ENCODE results near the gene RBM20. TPM values are rescaled to one million over a fixed set of nuclear protein-coding genes. Genes with fewer than 3 reads are reported as not detected.

The RBM20 gene
- total RNA-seq, 1 experiment from 2014 or later, result 0.10 TPM

DNA sequence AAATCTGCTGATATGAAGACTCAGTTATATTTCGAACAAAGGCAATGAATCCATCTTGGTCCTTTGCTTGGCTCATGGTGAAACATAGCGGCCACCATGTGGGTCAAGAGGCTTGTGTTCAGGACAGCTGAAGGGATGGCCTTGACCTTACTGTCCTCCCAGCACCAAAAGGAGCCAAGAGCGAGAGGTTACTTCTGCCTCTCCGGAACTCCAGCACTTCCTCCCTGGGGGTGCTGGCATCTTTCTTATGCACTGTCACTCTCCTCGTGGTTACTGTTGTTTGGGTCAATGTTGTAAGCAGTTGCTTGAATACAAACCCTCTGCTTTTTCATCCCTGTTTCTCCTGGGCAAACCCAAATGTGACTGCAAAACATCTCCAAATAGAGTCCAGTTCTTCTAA lies 100.6 kb downstream of the RBM20 start:
- in situ Hi-C loops (cut with HindIII; ENCODE audit: low pct_unique_long_range_greater_than_20kb, low sequenced_read_pairs), result no loop called here
- no TSS peak for BruUV-seq (replicated peaks)
- no peak overlapping the region for H3K27ac ChIP-seq (ENCODE audit: low read length)
- H3K4me1 ChIP-seq (ENCODE audit: control insufficient read depth, insufficient read depth, low read length), result peaks cover 3% of the 10 kb centered on the region; the same call in 1 of the 2 replicates
- ChIA-PET CTCF (no interaction called here), POLR2A (no interaction called here)
- no peaks in the 10 kb centered on the region for H3K36me3 ChIP-seq (ENCODE audit: control insufficient read depth, insufficient read depth, low read length)
- ATAC-seq, result no peak
- H3K4me3 ChIP-seq (ENCODE audit: low read depth in 2 of 2, low read length in 2 of 2), result no peak overlapping the region
- H3K27me3 ChIP-seq (ENCODE audit: control insufficient read depth, insufficient read depth, low read length), result peaks cover 3% of the 10 kb centered on the region; the same call in 1 of the 2 replicates
- no peak for TF ChIP-seq SIN3A (IDR thresholded peaks at IDR 0.05; ENCODE audit: borderline replicate concordance, insufficient read depth, low read depth, low read length)
- DNase-seq (ENCODE audit: low read depth, low spot score), result no peak
- intact Hi-C loops (cut with micrococcal nuclease; ENCODE audit: unreplicated experiment), result loop anchor here (5.0 kb wide), 3 partner anchors 133 to 1393 kb away; no protein-coding TSS in a partner anchor
- no peaks in the 10 kb centered on the region; the same call in 1 of the 2 replicates for H3K9me3 ChIP-seq (ENCODE audit: control insufficient read depth, insufficient read depth, low read depth, low read length)

DNA sequence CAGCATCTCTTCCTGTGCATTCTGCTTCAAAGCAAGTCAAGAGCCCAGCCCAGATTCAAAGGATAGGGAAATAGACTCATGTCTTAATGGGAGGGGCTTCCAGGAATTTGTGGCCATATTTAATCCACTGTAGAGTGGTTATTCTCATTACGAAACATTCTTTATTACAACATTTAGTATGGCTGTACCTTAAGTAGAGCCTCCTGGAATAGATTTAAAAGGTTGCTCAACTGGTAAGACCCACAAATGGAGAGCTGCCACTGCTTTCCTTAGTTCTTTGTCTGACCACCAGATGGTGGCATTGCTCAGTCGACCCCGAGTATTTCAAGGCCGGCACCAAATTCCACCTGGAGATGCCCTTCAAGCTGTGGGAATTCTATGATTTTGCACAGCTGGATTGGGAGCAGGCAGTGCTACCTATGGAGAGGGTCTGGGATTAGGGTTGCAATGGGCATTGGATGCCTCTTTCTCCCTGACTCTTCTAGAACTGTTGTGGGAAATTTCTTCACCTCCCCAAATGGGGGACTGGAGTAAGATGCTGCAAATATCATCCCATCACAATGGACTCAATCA lies 102.2 kb downstream of the RBM20 start:
- CTCF ChIA-PET, result interaction anchor here (0.6 to 1.4 kb wide), 7 partner anchors 109 to 406 kb away, joined by 3 to 6 read pairs (median 5); partner anchors contain the start of gene ADRA2A
- ATAC-seq (peak; percentile 93), DNase-seq (ENCODE audit: low read depth, low spot score) (peak; percentile 72)
- H3K4me1 ChIP-seq (ENCODE audit: control insufficient read depth, insufficient read depth, low read length), result peaks cover 3% of the 10 kb centered on the region; the same call in 1 of the 2 replicates
- no TSS peak for BruUV-seq (replicated peaks)
- no peak overlapping the region for H3K27ac ChIP-seq (ENCODE audit: low read length)
- no peak overlapping the region for H3K4me3 ChIP-seq (ENCODE audit: low read depth in 2 of 2, low read length in 2 of 2)
- POLR2A ChIA-PET, result no interaction called here
- H3K36me3 ChIP-seq (ENCODE audit: control insufficient read depth, insufficient read depth, low read length), result no peaks in the 10 kb centered on the region
- TF ChIP-seq SIN3A (IDR thresholded peaks at IDR 0.05; ENCODE audit: borderline replicate concordance, insufficient read depth, low read depth, low read length), result no peak
- TF ChIP-seq POLR2AphosphoS5 (IDR thresholded peaks at IDR 0.05; ENCODE audit: low read depth, low read length), result no peak
- no peak for TF ChIP-seq TCF7L2 (IDR thresholded peaks at IDR 0.05; ENCODE audit: low read depth, low read length)
- TF ChIP-seq, protein P1, sequence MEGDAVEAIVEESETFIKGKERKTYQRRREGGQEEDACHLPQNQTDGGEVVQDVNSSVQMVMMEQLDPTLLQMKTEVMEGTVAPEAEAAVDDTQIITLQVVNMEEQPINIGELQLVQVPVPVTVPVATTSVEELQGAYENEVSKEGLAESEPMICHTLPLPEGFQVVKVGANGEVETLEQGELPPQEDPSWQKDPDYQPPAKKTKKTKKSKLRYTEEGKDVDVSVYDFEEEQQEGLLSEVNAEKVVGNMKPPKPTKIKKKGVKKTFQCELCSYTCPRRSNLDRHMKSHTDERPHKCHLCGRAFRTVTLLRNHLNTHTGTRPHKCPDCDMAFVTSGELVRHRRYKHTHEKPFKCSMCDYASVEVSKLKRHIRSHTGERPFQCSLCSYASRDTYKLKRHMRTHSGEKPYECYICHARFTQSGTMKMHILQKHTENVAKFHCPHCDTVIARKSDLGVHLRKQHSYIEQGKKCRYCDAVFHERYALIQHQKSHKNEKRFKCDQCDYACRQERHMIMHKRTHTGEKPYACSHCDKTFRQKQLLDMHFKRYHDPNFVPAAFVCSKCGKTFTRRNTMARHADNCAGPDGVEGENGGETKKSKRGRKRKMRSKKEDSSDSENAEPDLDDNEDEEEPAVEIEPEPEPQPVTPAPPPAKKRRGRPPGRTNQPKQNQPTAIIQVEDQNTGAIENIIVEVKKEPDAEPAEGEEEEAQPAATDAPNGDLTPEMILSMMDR (IDR thresholded peaks at IDR 0.05), result peak; percentile 90
- TF ChIP-seq, protein P2, sequence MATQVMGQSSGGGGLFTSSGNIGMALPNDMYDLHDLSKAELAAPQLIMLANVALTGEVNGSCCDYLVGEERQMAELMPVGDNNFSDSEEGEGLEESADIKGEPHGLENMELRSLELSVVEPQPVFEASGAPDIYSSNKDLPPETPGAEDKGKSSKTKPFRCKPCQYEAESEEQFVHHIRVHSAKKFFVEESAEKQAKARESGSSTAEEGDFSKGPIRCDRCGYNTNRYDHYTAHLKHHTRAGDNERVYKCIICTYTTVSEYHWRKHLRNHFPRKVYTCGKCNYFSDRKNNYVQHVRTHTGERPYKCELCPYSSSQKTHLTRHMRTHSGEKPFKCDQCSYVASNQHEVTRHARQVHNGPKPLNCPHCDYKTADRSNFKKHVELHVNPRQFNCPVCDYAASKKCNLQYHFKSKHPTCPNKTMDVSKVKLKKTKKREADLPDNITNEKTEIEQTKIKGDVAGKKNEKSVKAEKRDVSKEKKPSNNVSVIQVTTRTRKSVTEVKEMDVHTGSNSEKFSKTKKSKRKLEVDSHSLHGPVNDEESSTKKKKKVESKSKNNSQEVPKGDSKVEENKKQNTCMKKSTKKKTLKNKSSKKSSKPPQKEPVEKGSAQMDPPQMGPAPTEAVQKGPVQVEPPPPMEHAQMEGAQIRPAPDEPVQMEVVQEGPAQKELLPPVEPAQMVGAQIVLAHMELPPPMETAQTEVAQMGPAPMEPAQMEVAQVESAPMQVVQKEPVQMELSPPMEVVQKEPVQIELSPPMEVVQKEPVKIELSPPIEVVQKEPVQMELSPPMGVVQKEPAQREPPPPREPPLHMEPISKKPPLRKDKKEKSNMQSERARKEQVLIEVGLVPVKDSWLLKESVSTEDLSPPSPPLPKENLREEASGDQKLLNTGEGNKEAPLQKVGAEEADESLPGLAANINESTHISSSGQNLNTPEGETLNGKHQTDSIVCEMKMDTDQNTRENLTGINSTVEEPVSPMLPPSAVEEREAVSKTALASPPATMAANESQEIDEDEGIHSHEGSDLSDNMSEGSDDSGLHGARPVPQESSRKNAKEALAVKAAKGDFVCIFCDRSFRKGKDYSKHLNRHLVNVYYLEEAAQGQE (IDR thresholded peaks at IDR 0.05; ENCODE audit: insufficient read depth in 1 of 2, low read depth in 2 of 2, low read length in 1 of 2), result no peak
- H3K27me3 ChIP-seq (ENCODE audit: control insufficient read depth, insufficient read depth, low read length), result peaks cover 7% of the 10 kb centered on the region; the same call in 1 of the 2 replicates
- H3K9me3 ChIP-seq (ENCODE audit: control insufficient read depth, insufficient read depth, low read depth, low read length), result no peaks in the 10 kb centered on the region; the same call in 1 of the 2 replicates
- intact Hi-C loops (cut with micrococcal nuclease; ENCODE audit: unreplicated experiment) (loop anchor here (1.0 to 5.0 kb wide), 4 partner anchors 131 to 1391 kb away; no protein-coding TSS in a partner anchor), in situ Hi-C loops (cut with HindIII; ENCODE audit: low pct_unique_long_range_greater_than_20kb, low sequenced_read_pairs) (no loop called here)

All from Panc1 (cell line).